A549 (cell line): ENCODE results near the gene PSMB1. TPM values are rescaled to one million over a fixed set of nuclear protein-coding genes. Genes with fewer than 3 reads are reported as not detected.

ENCODE experiments used
- ATAC-seq, 2 experiments: fragments of 200-7000 bp in 1 of 2; fragments of >200 bp in 1 of 2; cut with Nextera tagmentation in 1 of 2; cut with Tn5 transposase in 1 of 2; 3 replicates each; pipeline versions ENCODE4 v1.8.0 to v1.9.1; 2018 to 2020; ENCODE audit warnings: mild to moderate bottlenecking in 1 of 2, moderate library complexity in 1 of 2
- CTCF ChIA-PET: fragments of 300-600 bp; sonication (Branson Sonifier 250); formaldehyde crosslinking; extraction: SDS; loops from one replicate; lab custom pipeline; 2021; ENCODE audit warnings: antibody characterized with exemption, inconsistent platforms; lab: Yijun Ruan, JAX
- POLR2A ChIA-PET: fragments of 350-600 bp; formaldehyde crosslinking; extraction: SDS; loops from one replicate; lab custom pipeline; 2021; ENCODE audit warnings: antibody characterized with exemption, inconsistent platforms; lab: Yijun Ruan, JAX
- DNase-seq, 2 experiments: peaks; one replicate each; pipeline versions ENCODE4 v3.0.0 to v3.0.0-alpha.2; 2011 to 2016; ENCODE audit warnings: low read depth in 1 of 2, low spot score in 1 of 2
- FAIRE-seq: peaks from 2 replicates; lab custom pipeline; 2011; peaks lifted over from hg19 to GRCh38; lab: Jason Lieb, UNC
- H3K27ac ChIP-seq, 2 experiments: fragments of >200 bp; sonication (Bioruptor Twin); formaldehyde crosslinking; 3 replicates each; pipeline ENCODE4 v1.5.1; 2016 to 2017
- H3K4me1 ChIP-seq: fragments of >200 bp; sonication (Bioruptor Twin); formaldehyde crosslinking; 3 replicates; pipeline ENCODE4 v1.6.1; 2016
- H3K4me2 ChIP-seq: fragments of >200 bp; sonication (Bioruptor Twin); formaldehyde crosslinking; 3 replicates; pipeline ENCODE4 v1.6.1; 2016
- H3K4me3 ChIP-seq: fragments of >200 bp; sonication (Bioruptor Twin); formaldehyde crosslinking; 3 replicates; pipeline ENCODE4 v1.5.1; 2016
- H3K9me3 ChIP-seq: fragments of >200 bp; sonication (Bioruptor Twin); formaldehyde crosslinking; 3 replicates; pipeline ENCODE4 v1.6.1; 2016
- BHLHE40 ChIP-seq: IDR thresholded peaks from 2 replicates; pipeline ENCODE4 v1.6.1; 2012; ENCODE audit warnings: low read depth, low read length, inconsistent platforms
- CHD2 ChIP-seq: fragments of 150-350 bp; IDR thresholded peaks from 2 replicates; pipeline ENCODE4 v1.6.1; 2014; ENCODE audit warnings: low read length; ENCODE audit not compliant: partially characterized antibody
- EHF ChIP-seq: fragments of 250-450 bp; sonication (Bioruptor Pico); IDR thresholded peaks from 2 replicates; pipeline ENCODE4 v1.5.0; 2020; ENCODE audit warnings: mild to moderate bottlenecking
- ESRRA ChIP-seq: fragments of 150-350 bp; IDR thresholded peaks from 2 replicates; pipeline ENCODE4 v1.6.1; 2014; ENCODE audit warnings: mild to moderate bottlenecking, low read length, borderline replicate concordance
- FOSB ChIP-seq: fragments of 250-450 bp; sonication (Bioruptor Pico); IDR thresholded peaks from 2 replicates; pipeline ENCODE4 v1.5.0; 2020; ENCODE audit warnings: mild to moderate bottlenecking, moderate library complexity
- HEYL ChIP-seq: fragments of 250-450 bp; sonication (Bioruptor Pico); IDR thresholded peaks from 2 replicates; pipeline ENCODE4 v1.8.0; 2021; ENCODE audit warnings: mild to moderate bottlenecking, moderate library complexity
- HOXB5 ChIP-seq: fragments of 250-450 bp; sonication (Bioruptor Pico); IDR thresholded peaks from 2 replicates; pipeline ENCODE4 v1.5.0; 2020; ENCODE audit warnings: mild to moderate bottlenecking, moderate library complexity
- PHF8 ChIP-seq: fragments of 200-600 bp; sonication (generic); IDR thresholded peaks from 2 replicates; pipeline ENCODE4 v1.6.1; 2016; ENCODE audit warnings: low read depth, mild to moderate bottlenecking, antibody characterized with exemption, moderate library complexity, borderline replicate concordance
- WGBS: methylation state at CpG from one replicate; pipeline ENCODE4 v1.1.6; 2017; ENCODE audit errors: missing lambda C conversion rate; 5-methylcytosine and 5-hydroxymethylcytosine counted together
- polyA plus RNA-seq, 4 experiments: library from polyadenylated mRNA; depleted of rRNA in 3 of 4; stranded (reverse); fragments of >200 nt; fragmentation: RNase III in 1 of 4; extraction: RNeasy Plus Mini Kit Qiagen cat#74134 plus additional on column Dnase treatment in 1 of 4; gene quantifications; 2 replicates in 3 of 4; 3 replicates in 1 of 4; pipeline ENCODE4 v1.2.3, GENCODE V29; 2011 to 2017
- TF ChIP-seq, protein P1 (sequence below): fragments of >200 bp; sonication (Bioruptor Twin); formaldehyde crosslinking; IDR thresholded peaks from 2 replicates; pipeline ENCODE4 v1.6.1; 2016
- TF ChIP-seq, protein P2 (sequence below): fragments of >200 bp; sonication (Bioruptor Twin); formaldehyde crosslinking; IDR thresholded peaks from 3 replicates; pipeline ENCODE4 v1.6.1; 2016

The PSMB1 gene
- polyA plus RNA-seq, 2 of the 4 experiments (the other 2 are of a cell fraction): 267 to 306 TPM

DNA sequence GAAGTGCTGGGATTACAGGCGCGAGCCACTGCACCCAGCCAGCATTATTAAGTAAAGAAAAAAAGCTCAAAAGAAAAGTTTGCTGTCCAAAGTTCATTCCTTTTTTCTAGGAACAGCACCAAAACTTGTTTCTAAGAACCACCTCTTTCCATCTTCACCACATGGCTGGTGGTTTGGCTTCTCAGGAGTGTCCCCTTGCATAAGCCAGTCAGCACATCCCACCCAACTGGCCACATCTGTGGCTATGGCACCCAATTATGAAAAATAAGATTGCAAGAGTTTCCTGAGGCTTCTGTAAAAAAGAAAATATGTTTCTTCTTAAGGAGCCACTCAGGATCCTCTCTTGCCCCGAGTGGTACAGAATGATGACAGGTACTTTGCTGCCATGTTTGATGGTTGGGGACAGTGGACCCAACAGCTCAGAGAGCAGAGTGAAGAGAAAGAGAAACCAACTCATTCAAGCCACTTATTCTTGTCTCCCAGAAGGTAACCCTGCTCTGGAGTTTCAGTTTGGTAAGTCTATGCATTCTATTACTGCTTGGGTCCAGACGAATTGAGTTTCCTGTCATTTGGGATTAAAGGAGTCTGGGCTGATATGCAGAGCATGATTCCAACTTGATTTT is 65.3 kb downstream of the PSMB1 start:
- ATAC-seq: no peak
- H3K4me1 ChIP-seq: no peaks in the 10 kb centered on the region
- no peak overlapping the region for H3K27ac ChIP-seq
- ChIA-PET CTCF (no interaction called here), POLR2A (no interaction called here)
- H3K4me2 ChIP-seq: no peak overlapping the region
- WGBS: 46% methylated on average over 4 of the region's 4 CpGs
- H3K4me3 ChIP-seq: no peak overlapping the region
- H3K9me3 ChIP-seq: no peaks in the 10 kb centered on the region
- no peak for FAIRE-seq
- TF ChIP-seq, protein P1, sequence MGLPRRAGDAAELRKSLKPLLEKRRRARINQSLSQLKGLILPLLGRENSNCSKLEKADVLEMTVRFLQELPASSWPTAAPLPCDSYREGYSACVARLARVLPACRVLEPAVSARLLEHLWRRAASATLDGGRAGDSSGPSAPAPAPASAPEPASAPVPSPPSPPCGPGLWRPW: no peak
- TF ChIP-seq EHF (CRISPR knock-in tag) (no peak), PHF8 (no peak), HOXB5 (CRISPR knock-in tag) (no peak), CHD2 (no peak)
- no peak for DNase-seq

DNA sequence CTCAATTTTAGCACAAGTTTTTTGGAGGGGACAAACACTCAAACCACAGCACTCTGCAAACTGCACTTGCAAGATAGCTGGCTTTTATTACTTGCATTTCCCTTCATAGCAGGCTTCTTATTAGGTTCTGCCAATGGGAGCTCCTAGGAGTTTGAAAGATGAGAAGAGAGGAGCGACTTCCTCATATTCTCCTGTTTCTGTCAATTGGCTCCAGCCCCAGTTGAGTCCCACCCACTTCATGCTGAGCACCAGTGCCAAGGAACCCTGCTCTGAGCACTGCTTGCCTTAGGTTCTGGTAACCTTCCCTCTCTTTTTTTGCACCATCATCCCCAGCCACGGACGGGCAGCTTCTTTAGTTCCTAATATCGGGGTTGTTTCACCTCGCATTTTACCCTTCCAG is 67.9 kb downstream of the PSMB1 start:
- CTCF ChIA-PET: no interaction called here
- FAIRE-seq: no peak
- TF ChIP-seq, protein P2, sequence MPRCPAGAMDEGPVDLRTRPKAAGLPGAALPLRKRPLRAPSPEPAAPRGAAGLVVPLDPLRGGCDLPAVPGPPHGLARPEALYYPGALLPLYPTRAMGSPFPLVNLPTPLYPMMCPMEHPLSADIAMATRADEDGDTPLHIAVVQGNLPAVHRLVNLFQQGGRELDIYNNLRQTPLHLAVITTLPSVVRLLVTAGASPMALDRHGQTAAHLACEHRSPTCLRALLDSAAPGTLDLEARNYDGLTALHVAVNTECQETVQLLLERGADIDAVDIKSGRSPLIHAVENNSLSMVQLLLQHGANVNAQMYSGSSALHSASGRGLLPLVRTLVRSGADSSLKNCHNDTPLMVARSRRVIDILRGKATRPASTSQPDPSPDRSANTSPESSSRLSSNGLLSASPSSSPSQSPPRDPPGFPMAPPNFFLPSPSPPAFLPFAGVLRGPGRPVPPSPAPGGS: no peak
- TF ChIP-seq BHLHE40: no peak
- no peak for TF ChIP-seq ESRRA
- TF ChIP-seq HEYL (CRISPR knock-in tag): no peak
- no peak for TF ChIP-seq HOXB5 (CRISPR knock-in tag)
- no peak for TF ChIP-seq FOSB (CRISPR knock-in tag)
- TF ChIP-seq, all 56 proteins: peak for 0
- 21% methylated on average over 5 of the region's 5 CpGs for WGBS
- Histone ChIP-seq H3K9me3 (no peaks in the 10 kb centered on the region), H3K27ac (no peak overlapping the region), H3K4me3 (no peak overlapping the region), H3K4me1 (no peaks in the 10 kb centered on the region), H3K4me2 (no peak overlapping the region)
- ATAC-seq (no peak), DNase-seq (no peak)
- POLR2A ChIA-PET: no interaction called here

Other genes starting within 250 kb of the PSMB1 start
- 7.7 and 14.7 TPM in 2 replicates for gene FAM120B, start 246.5 kb downstream of the PSMB1 start, polyA plus RNA-seq (2011; rRNA removed)
- 7.0 to 7.7 TPM (median 7.3 TPM) in 3 replicates for gene FAM120B, start 246.5 kb downstream of the PSMB1 start, polyA plus RNA-seq (2017; fragmentation: RNase III; extraction: RNeasy Plus Mini Kit Qiagen cat#74134 plus additional on column Dnase treatment)
- gene TBP, start 1.1 kb upstream of the PSMB1 start, polyA plus RNA-seq (2011; rRNA removed): 16.1 and 19.9 TPM in 2 replicates
- 11.8 to 12.3 TPM (median 12.2 TPM) in 3 replicates for gene TBP, start 1.1 kb upstream of the PSMB1 start, polyA plus RNA-seq (2017; fragmentation: RNase III; extraction: RNeasy Plus Mini Kit Qiagen cat#74134 plus additional on column Dnase treatment)
- gene PDCD2, start 31.3 kb upstream of the PSMB1 start, polyA plus RNA-seq (2011; rRNA removed): 84.0 and 90.0 TPM in 2 replicates
- gene PDCD2, start 31.3 kb upstream of the PSMB1 start, polyA plus RNA-seq (2017; fragmentation: RNase III; extraction: RNeasy Plus Mini Kit Qiagen cat#74134 plus additional on column Dnase treatment): 52.6 to 58.0 TPM (median 54.9 TPM) in 3 replicates